Lung microvascular endothelial cell (primary cell): ENCODE data around the gene URI1. TPM values are rescaled to one million over a fixed set of nuclear protein-coding genes. Genes with fewer than 3 reads are reported as not detected.
"Not testable (repeated sequence)": the region's sequence is repeated elsewhere in the genome, so short reads cannot be mapped to it uniquely, and the experiment has no call there.

Experiments
- DNase-seq, 2 donors: peaks; one replicate each; pipeline versions ENCODE4 v3.0.0 to v3.0.0-alpha.2; 2010; ENCODE audit warnings: low read depth in 2 of 2
- total RNA-seq: library from RNA; depleted of rRNA; stranded (reverse); fragments of >200 nt; gene quantifications from 2 replicates; pipeline ENCODE4 v1.2.1, GENCODE V29; 2014

The URI1 gene
- 17.9 and 22.2 TPM in 2 replicates for total RNA-seq

GRCh38 chr19:29941828-29942403, at the start of gene URI1:
TSS of gene URI1 (plus strand) at chr19:29942239. CDS start at chr19:29942548, 309 bp downstream.
- peak; percentile 87 to 91 for DNase-seq

- DNase-seq, result no peak
Observed at GRCh38 chr19:29893606-29894284, 48.3 kb upstream of the URI1 start.

GRCh38 chr19:29896802-29897201, 45.2 kb upstream of the URI1 start:
- DNase-seq, result no peak

- DNase-seq, result no peak
Observed at GRCh38 chr19:29897466-29897865, 44.6 kb upstream of the URI1 start.

- no peak for DNase-seq
Observed at GRCh38 chr19:29904017-29904416, 38.0 kb upstream of the URI1 start.

- no peak for DNase-seq
Observed at GRCh38 chr19:29908963-29909944, 32.8 kb upstream of the URI1 start.

- DNase-seq, result no peak
Observed at GRCh38 chr19:29914933-29915332, 27.1 kb upstream of the URI1 start.

- DNase-seq, result not testable (repeated sequence)
Observed at GRCh38 chr19:29915832-29916231, 26.2 kb upstream of the URI1 start.

- no peak for DNase-seq
Observed at GRCh38 chr19:29917911-29918310, 24.1 kb upstream of the URI1 start.

GRCh38 chr19:29918891-29919290, 23.1 kb upstream of the URI1 start:
- no peak for DNase-seq

GRCh38 chr19:29922972-29923371, 19.1 kb upstream of the URI1 start:
- DNase-seq, result no peak

- DNase-seq, result no peak
Observed at GRCh38 chr19:29923653-29924052, 18.4 kb upstream of the URI1 start.

- DNase-seq, result no peak
Observed at GRCh38 chr19:29926031-29926430, 16.0 kb upstream of the URI1 start.

GRCh38 chr19:29926801-29927200, 15.2 kb upstream of the URI1 start:
- DNase-seq, result no peak

GRCh38 chr19:29927944-29928625, 14.0 kb upstream of the URI1 start:
- DNase-seq, result no peak

- no peak for DNase-seq
Observed at GRCh38 chr19:29928831-29929230, 13.2 kb upstream of the URI1 start.

GRCh38 chr19:29934257-29934656, 7.8 kb upstream of the URI1 start:
- no peak for DNase-seq

GRCh38 chr19:29934781-29935180, 7.3 kb upstream of the URI1 start:
- DNase-seq, result no peak

- DNase-seq, result no peak
Observed at GRCh38 chr19:29936409-29936808, 5.6 kb upstream of the URI1 start.

- DNase-seq, result no peak
Observed at GRCh38 chr19:29939628-29940027, 2.4 kb upstream of the URI1 start.

- DNase-seq, result no peak
Observed at GRCh38 chr19:29940971-29941585, 961 bp upstream of the URI1 start.
